AG08396 (cell line): Measurements from ENCODE around the gene TMEM92.
A peak's percentile ranks its signal among the peaks of the same experiment; 100 is the strongest.
"Not testable (repeated sequence)": the region's sequence is repeated elsewhere in the genome, so short reads cannot be mapped to it uniquely, and the experiment has no call there.

Experiments
- DNase-seq: peaks from one replicate; pipeline ENCODE4 v3.0.0; 2012; ENCODE audit warnings: low spot score, mixed read lengths

The TMEM92 gene

GRCh38 chr17:50276588-50277356, 2.5 kb downstream of the TMEM92 start:
- DNase-seq, result peak; percentile 22

- DNase-seq, result no peak
Measured at GRCh38 chr17:50277357-50277754, 3.1 kb downstream of the TMEM92 start.

- no peak for DNase-seq
Measured at GRCh38 chr17:50278526-50279180, 4.4 kb downstream of the TMEM92 start.

- DNase-seq, result peak; percentile 62
Measured at GRCh38 chr17:50279181-50279526, 4.9 kb downstream of the TMEM92 start.

- no peak for DNase-seq
Measured at GRCh38 chr17:50279639-50280038, 5.4 kb downstream of the TMEM92 start.

- no peak for DNase-seq
Measured at GRCh38 chr17:50280068-50280467, 5.8 kb downstream of the TMEM92 start.

- DNase-seq, result no peak
Measured at GRCh38 chr17:50280801-50281441, 6.7 kb downstream of the TMEM92 start.

- no peak for DNase-seq
Measured at GRCh38 chr17:50281739-50282401, 7.6 kb downstream of the TMEM92 start.

GRCh38 chr17:50283246-50283645, 9.0 kb downstream of the TMEM92 start:
- DNase-seq, result no peak

GRCh38 chr17:50283714-50284113, 9.4 kb downstream of the TMEM92 start:
- DNase-seq, result no peak

GRCh38 chr17:50285941-50286340, 11.7 kb downstream of the TMEM92 start:
- no peak for DNase-seq

- DNase-seq, result not testable (repeated sequence)
Measured at GRCh38 chr17:50287302-50287701, 13.0 kb downstream of the TMEM92 start.

GRCh38 chr17:50288306-50288705, 14.0 kb downstream of the TMEM92 start:
- no peak for DNase-seq

- no peak for DNase-seq
Measured at GRCh38 chr17:50289278-50289677, 15.0 kb downstream of the TMEM92 start.

GRCh38 chr17:50289991-50290702, 15.9 kb downstream of the TMEM92 start:
- peak; percentile 89 for DNase-seq

GRCh38 chr17:50290933-50291332, 16.7 kb downstream of the TMEM92 start:
- no peak for DNase-seq

- no peak for DNase-seq
Measured at GRCh38 chr17:50292465-50292864, 18.2 kb downstream of the TMEM92 start.

- no peak for DNase-seq
Measured at GRCh38 chr17:50295021-50295420, 20.8 kb downstream of the TMEM92 start.

GRCh38 chr17:50297407-50297865, 23.2 kb downstream of the TMEM92 start:
- DNase-seq, result peak; percentile 80

GRCh38 chr17:50298018-50298417, 23.8 kb downstream of the TMEM92 start:
- no peak for DNase-seq

GRCh38 chr17:50299776-50300175, 25.5 kb downstream of the TMEM92 start:
- DNase-seq, result no peak

GRCh38 chr17:50300824-50301223, 26.6 kb downstream of the TMEM92 start:
- DNase-seq, result not testable (repeated sequence)
